Esophagus squamous epithelium (tissue), 5 donors: ENCODE data around the gene PRKG1. TPM values are rescaled to one million over a fixed set of nuclear protein-coding genes. Genes with fewer than 3 reads are reported as not detected.

Experiments
- DNase-seq: peaks from one replicate; lab custom pipeline; 2025; lab: John Stamatoyannopoulos, UW
- H3K27ac ChIP-seq, 4 donors: fragments of 200-600 bp; sonication (generic); one replicate each; pipeline ENCODE4 v1.5.1; 2016 to 2019; ENCODE audit warnings: mild to moderate bottlenecking in 1 of 4
- H3K27me3 ChIP-seq, 4 donors: fragments of 200-600 bp; sonication (generic); 1 replicate in 3 of 4; 2 replicates in 1 of 4; pipeline versions ENCODE4 v1.5.1 to v1.6.0; 2017 to 2021; ENCODE audit warnings: antibody characterized with exemption in 1 of 4
- H3K36me3 ChIP-seq, 3 donors: fragments of 200-600 bp; sonication (generic); one replicate each; pipeline ENCODE4 v1.5.1; 2016 to 2019
- H3K4me1 ChIP-seq, 3 donors: fragments of 200-600 bp; sonication (generic); one replicate each; pipeline ENCODE4 v1.5.1; 2017 to 2019
- H3K4me3 ChIP-seq, 4 donors: fragments of 200-600 bp; sonication (generic); 1 replicate in 3 of 4; 2 replicates in 1 of 4; pipeline ENCODE4 v1.5.1; 2016 to 2019; ENCODE audit warnings: mild to moderate bottlenecking in 2 of 4, moderate library complexity in 1 of 4
- H3K9me3 ChIP-seq, 3 donors: fragments of 200-600 bp; sonication (generic); one replicate each; pipeline ENCODE4 v1.5.1; 2016 to 2019
- POLR2A ChIP-seq, 4 donors: fragments of 450-650 bp; IDR thresholded peaks; one replicate each; pipeline ENCODE4 v1.6.1; 2017; ENCODE audit warnings: antibody characterized with exemption in 4 of 4, mild to moderate bottlenecking in 4 of 4, moderate library complexity in 3 of 4
- WGBS, 2 donors: methylation state at CpG; one replicate each; pipeline ENCODE4 v1.1.5; 2018; 5-methylcytosine and 5-hydroxymethylcytosine counted together
- intact Hi-C: fragments of 100-400 bp; cut with DNase I; formaldehyde crosslinking; loops from one replicate; pipeline ENCODE4 v1.15.0; 2022
- total RNA-seq, 4 donors: library from RNA; depleted of rRNA; stranded (reverse); fragments of >200 nt; gene quantifications; one replicate each; pipeline ENCODE4 v1.1.0, GENCODE V29; 2016
- TF ChIP-seq, protein P1 (sequence below), 6 experiments: fragments of 450-650 bp in 4 of 6; fragments of 200-600 bp in 2 of 6; sonication (generic) in 2 of 6; IDR thresholded peaks; one replicate each; pipeline ENCODE4 v1.5.1; 2016 to 2019; ENCODE audit warnings: antibody characterized with exemption in 6 of 6, mild to moderate bottlenecking in 4 of 6, moderate library complexity in 4 of 6
- donor health status: DM: yes; HTN: yes; CAD: no.

PRKG1 gene
- total RNA-seq, 4 donors from 2014 or later = 2.0 to 10.9 (median 3.8) TPM

- Histone ChIP-seq H3K27ac (no peak overlapping the region), H3K27me3 (no peaks in the 10 kb centered on the region), H3K4me1 (no peaks in the 10 kb centered on the region), H3K36me3 (no peaks in the 10 kb centered on the region), H3K4me3 (no peak overlapping the region), H3K9me3 (no peaks in the 10 kb centered on the region)
- intact Hi-C loops = no loop called here
- 59 to 81% methylated on average over 4 of the region's 4 CpGs for WGBS, 2 donors
- no peak for TF ChIP-seq POLR2A (IDR thresholded peaks at IDR 0.05)
- TF ChIP-seq, protein P1, sequence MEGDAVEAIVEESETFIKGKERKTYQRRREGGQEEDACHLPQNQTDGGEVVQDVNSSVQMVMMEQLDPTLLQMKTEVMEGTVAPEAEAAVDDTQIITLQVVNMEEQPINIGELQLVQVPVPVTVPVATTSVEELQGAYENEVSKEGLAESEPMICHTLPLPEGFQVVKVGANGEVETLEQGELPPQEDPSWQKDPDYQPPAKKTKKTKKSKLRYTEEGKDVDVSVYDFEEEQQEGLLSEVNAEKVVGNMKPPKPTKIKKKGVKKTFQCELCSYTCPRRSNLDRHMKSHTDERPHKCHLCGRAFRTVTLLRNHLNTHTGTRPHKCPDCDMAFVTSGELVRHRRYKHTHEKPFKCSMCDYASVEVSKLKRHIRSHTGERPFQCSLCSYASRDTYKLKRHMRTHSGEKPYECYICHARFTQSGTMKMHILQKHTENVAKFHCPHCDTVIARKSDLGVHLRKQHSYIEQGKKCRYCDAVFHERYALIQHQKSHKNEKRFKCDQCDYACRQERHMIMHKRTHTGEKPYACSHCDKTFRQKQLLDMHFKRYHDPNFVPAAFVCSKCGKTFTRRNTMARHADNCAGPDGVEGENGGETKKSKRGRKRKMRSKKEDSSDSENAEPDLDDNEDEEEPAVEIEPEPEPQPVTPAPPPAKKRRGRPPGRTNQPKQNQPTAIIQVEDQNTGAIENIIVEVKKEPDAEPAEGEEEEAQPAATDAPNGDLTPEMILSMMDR (IDR thresholded peaks at IDR 0.05) = no peak
- DNase-seq = no peak
Measured at GRCh38 chr10:52300599-52301277, 1226.5 kb downstream of the PRKG1 start.

DNA sequence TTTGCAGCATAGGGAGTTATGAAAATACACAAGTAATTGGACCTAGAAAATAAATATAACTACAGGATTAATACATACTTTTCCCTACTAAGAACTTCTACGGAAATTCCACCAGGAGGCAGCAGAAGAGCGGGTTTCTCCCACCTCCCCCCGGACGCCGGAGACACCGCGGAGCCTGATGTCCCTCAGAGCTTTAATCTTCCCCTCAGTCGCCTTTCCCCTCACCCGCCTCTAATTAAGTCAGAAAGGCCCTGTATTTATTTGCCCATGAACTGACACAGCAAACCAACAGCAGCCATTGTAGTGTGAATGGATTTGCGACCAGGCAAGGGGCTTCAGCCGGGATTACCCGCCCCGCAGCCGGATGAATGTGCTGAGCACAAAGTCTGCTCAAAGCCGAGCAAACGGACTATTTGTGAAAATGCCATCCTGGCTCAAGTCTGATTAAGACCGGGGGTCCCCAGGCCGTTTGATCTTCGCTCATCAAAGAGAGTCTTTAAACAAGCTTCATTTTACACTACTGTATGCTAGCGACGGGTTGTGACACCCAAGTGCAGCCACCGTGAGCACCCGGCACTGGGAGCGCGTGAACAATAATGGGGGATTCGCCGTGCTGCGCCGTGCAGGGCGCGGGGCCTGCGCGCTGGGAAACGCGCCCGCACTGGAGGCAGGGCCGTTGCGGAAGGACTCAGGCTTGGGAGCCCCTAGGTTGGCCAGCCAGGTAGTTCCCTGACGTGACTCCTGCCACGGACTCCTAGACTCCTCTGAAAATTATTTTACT is 1234.2 kb downstream of the PRKG1 start:
- intact Hi-C loops = no loop called here
- Histone ChIP-seq H3K36me3 (no peaks in the 10 kb centered on the region), H3K9me3 (no peaks in the 10 kb centered on the region), H3K27ac (no peak overlapping the region), H3K4me1 (peaks cover 5 to 17% (median 5%) of the 10 kb centered on the region in 3 donors), H3K4me3 (peak overlapping the region; percentile 26 to 64 (median 44)), H3K27me3 (peaks cover 0 to 55% (median 0%) of the 10 kb centered on the region in 4 donors)
- 6 to 15% methylated on average over 19 to 34 of the region's 40 CpGs for WGBS, 2 donors
- TF ChIP-seq POLR2A (IDR thresholded peaks at IDR 0.05) = no peak
- TF ChIP-seq, protein P1 (IDR thresholded peaks at IDR 0.05) = peak in 5 of 6 experiments; percentile 55 to 75 (median 64)
- DNase-seq = no peak

GRCh38 chr10:52312942-52313255 is 1238.6 kb downstream of the PRKG1 start:
- Histone ChIP-seq H3K36me3 (no peaks in the 10 kb centered on the region), H3K4me1 (peaks cover 7 to 34% (median 11%) of the 10 kb centered on the region in 3 donors), H3K9me3 (no peaks in the 10 kb centered on the region), H3K27me3 (peaks cover 0 to 82% (median 0%) of the 10 kb centered on the region in 4 donors), H3K27ac (no peak overlapping the region), H3K4me3 (peak overlapping the region in 3 of 4 donors; percentile 53 to 61 (median 54))
- no peak for DNase-seq
- 8 to 21% methylated on average over 3 of the region's 3 CpGs for WGBS, 2 donors
- intact Hi-C loops = loop anchor here (5.0 kb wide), 1 partner anchor 174 kb away; no protein-coding TSS in a partner anchor
- TF ChIP-seq, protein P1 (IDR thresholded peaks at IDR 0.05) = no peak
- TF ChIP-seq POLR2A (IDR thresholded peaks at IDR 0.05) = no peak

GRCh38 chr10:52313256-52313932 is 1239.1 kb downstream of the PRKG1 start:
- Histone ChIP-seq H3K4me1 (peaks cover 7 to 29% (median 11%) of the 10 kb centered on the region in 3 donors), H3K27me3 (peaks cover 0 to 80% (median 0%) of the 10 kb centered on the region in 4 donors), H3K9me3 (no peaks in the 10 kb centered on the region), H3K36me3 (no peaks in the 10 kb centered on the region), H3K27ac (no peak overlapping the region), H3K4me3 (peak overlapping the region; percentile 47 to 61 (median 54))
- DNase-seq = no peak
- intact Hi-C loops = loop anchor here (5.0 kb wide), 1 partner anchor 174 kb away; no protein-coding TSS in a partner anchor
- WGBS, 2 donors = 2 to 6% methylated on average over 24 to 26 of the region's 26 CpGs
- TF ChIP-seq, protein P1 (IDR thresholded peaks at IDR 0.05) = no peak
- TF ChIP-seq POLR2A (IDR thresholded peaks at IDR 0.05) = no peak
